HEK293 (cell line): ENCODE measurements around the gene CFAP45.

Source experiments
- CTCF ChIA-PET: fragments of 350-600 bp; formaldehyde crosslinking; extraction: SDS; loops from one replicate; lab custom pipeline; 2021; ENCODE audit warnings: antibody characterized with exemption; lab: Yijun Ruan, JAX
- POLR2A ChIA-PET: fragments of 300-600 bp; formaldehyde crosslinking; extraction: SDS; loops from one replicate; lab custom pipeline; 2020; ENCODE audit warnings: antibody characterized with exemption, inconsistent platforms; lab: Yijun Ruan, JAX
- H3K27ac ChIP-seq: fragments of 200-500 bp; sonication (Bioruptor generic); 2 replicates; pipeline ENCODE4 v1.5.1; 2014; ENCODE audit warnings: low read depth, low read length, control low read depth, inconsistent platforms; ENCODE audit errors: extremely low read depth
- H3K36me3 ChIP-seq, 2 experiments: fragments of 200-500 bp in 1 of 2; sonication (Bioruptor generic) in 1 of 2; 1 replicate in 1 of 2; 2 replicates in 1 of 2; pipeline ENCODE4 v1.5.1; 2014 to 2017; ENCODE audit warnings: inconsistent platforms in 2 of 2, low read length in 2 of 2; ENCODE audit not compliant: control insufficient read depth in 2 of 2, insufficient read depth in 1 of 2
- H3K4me1 ChIP-seq: fragments of 200-500 bp; sonication (Bioruptor generic); 2 replicates; pipeline ENCODE4 v1.5.1; 2014; ENCODE audit warnings: mild to moderate bottlenecking, low read length, inconsistent platforms; ENCODE audit not compliant: control insufficient read depth, insufficient read depth
- H3K4me3 ChIP-seq: 2 replicates; pipeline ENCODE4 v1.5.1; 2011; ENCODE audit warnings: low read depth, mild to moderate bottlenecking, control low read depth, low read length, moderate library complexity
- H3K9me3 ChIP-seq: fragments of 200-500 bp; sonication (Bioruptor generic); 2 replicates; pipeline ENCODE4 v1.5.1; 2014; ENCODE audit warnings: low read depth, low read length, inconsistent platforms; ENCODE audit not compliant: control insufficient read depth, insufficient read depth
- MEIS1 ChIP-seq: sonication (generic); formaldehyde crosslinking; IDR thresholded peaks from 2 replicates; pipeline ENCODE4 v1.8.1; 2022; ENCODE audit warnings: missing genetic modification reagents, mild to moderate bottlenecking, borderline replicate concordance
- SCRT1 ChIP-seq: fragments of 450-650 bp; formaldehyde crosslinking; IDR thresholded peaks from 2 replicates; pipeline ENCODE4 v1.5.1; 2016; ENCODE audit warnings: missing biosample characterization, missing genetic modification characterization, borderline replicate concordance
- SCRT2 ChIP-seq: fragments of 450-650 bp; formaldehyde crosslinking; IDR thresholded peaks from 2 replicates; pipeline ENCODE4 v1.5.1; 2016; ENCODE audit warnings: missing biosample characterization, missing genetic modification characterization
- ZBTB48 ChIP-seq: fragments of 450-650 bp; formaldehyde crosslinking; IDR thresholded peaks from 2 replicates; pipeline ENCODE4 v1.5.1; 2016; ENCODE audit warnings: missing biosample characterization, missing genetic modification characterization
- ZEB2 ChIP-seq: fragments of 450-650 bp; formaldehyde crosslinking; IDR thresholded peaks from 2 replicates; pipeline ENCODE4 v1.5.1; 2016; ENCODE audit warnings: missing biosample characterization, missing genetic modification characterization
- ZFP3 ChIP-seq: fragments of 450-650 bp; formaldehyde crosslinking; IDR thresholded peaks from 2 replicates; pipeline ENCODE4 v1.5.1; 2016; ENCODE audit warnings: low read depth, missing biosample characterization, missing genetic modification characterization
- ZNF121 ChIP-seq: fragments of 450-650 bp; formaldehyde crosslinking; IDR thresholded peaks from 2 replicates; pipeline ENCODE4 v1.5.1; 2016; ENCODE audit warnings: missing biosample characterization, missing genetic modification characterization
- ZNF132 ChIP-seq: fragments of 450-650 bp; formaldehyde crosslinking; IDR thresholded peaks from 2 replicates; pipeline ENCODE4 v1.5.1; 2017; ENCODE audit warnings: missing biosample characterization, missing genetic modification characterization, borderline replicate concordance
- ZNF133 ChIP-seq: fragments of 450-650 bp; formaldehyde crosslinking; IDR thresholded peaks from 2 replicates; pipeline ENCODE4 v1.5.1; 2016; ENCODE audit warnings: missing biosample characterization, missing genetic modification characterization
- ZNF174 ChIP-seq: fragments of 450-650 bp; formaldehyde crosslinking; IDR thresholded peaks from 2 replicates; pipeline ENCODE4 v1.5.0; 2017; ENCODE audit warnings: missing biosample characterization, mild to moderate bottlenecking, missing genetic modification characterization
- ZNF184 ChIP-seq: fragments of 450-650 bp; IDR thresholded peaks from 2 replicates; pipeline ENCODE4 v1.5.1; 2018; ENCODE audit warnings: missing biosample characterization, mild to moderate bottlenecking, missing genetic modification characterization
- ZNF202 ChIP-seq: fragments of 450-650 bp; formaldehyde crosslinking; IDR thresholded peaks from 2 replicates; pipeline ENCODE4 v1.5.1; 2016; ENCODE audit warnings: missing biosample characterization, missing genetic modification characterization, borderline replicate concordance
- ZNF350 ChIP-seq: fragments of 450-650 bp; formaldehyde crosslinking; IDR thresholded peaks from 2 replicates; pipeline ENCODE4 v1.5.0; 2017; ENCODE audit warnings: missing biosample characterization, mild to moderate bottlenecking, missing genetic modification characterization
- ZNF426 ChIP-seq: fragments of 450-650 bp; formaldehyde crosslinking; IDR thresholded peaks from 2 replicates; pipeline ENCODE4 v1.5.1; 2017; ENCODE audit warnings: missing biosample characterization, missing genetic modification characterization, mild to moderate bottlenecking, inconsistent platforms, moderate library complexity
- ZNF560 ChIP-seq: fragments of 450-650 bp; formaldehyde crosslinking; IDR thresholded peaks from 2 replicates; pipeline ENCODE4 v1.5.1; 2017; ENCODE audit warnings: missing biosample characterization, missing genetic modification characterization, borderline replicate concordance
- ZNF776 ChIP-seq: fragments of 450-650 bp; formaldehyde crosslinking; IDR thresholded peaks from 2 replicates; pipeline ENCODE4 v1.5.0; 2017; ENCODE audit warnings: missing biosample characterization, missing genetic modification characterization, borderline replicate concordance
- ZNF837 ChIP-seq: fragments of 450-650 bp; formaldehyde crosslinking; IDR thresholded peaks from 2 replicates; pipeline ENCODE4 v1.5.1; 2016; ENCODE audit warnings: missing biosample characterization, missing genetic modification characterization
- ZNF843 ChIP-seq: fragments of 450-650 bp; formaldehyde crosslinking; IDR thresholded peaks from 2 replicates; pipeline ENCODE4 v1.5.1; 2016; ENCODE audit warnings: missing biosample characterization, missing genetic modification characterization
- ZXDB ChIP-seq: fragments of 450-650 bp; formaldehyde crosslinking; IDR thresholded peaks from 2 replicates; pipeline ENCODE4 v1.5.1; 2016; ENCODE audit warnings: missing biosample characterization, missing genetic modification characterization
- TF ChIP-seq, protein P1 (sequence below): fragments of 450-650 bp; formaldehyde crosslinking; IDR thresholded peaks from 2 replicates; pipeline ENCODE4 v1.5.1; 2016; ENCODE audit warnings: missing biosample characterization, missing genetic modification characterization
- TF ChIP-seq, protein P2 (sequence below): fragments of 450-650 bp; formaldehyde crosslinking; conservative IDR thresholded peaks from 2 replicates; pipeline ENCODE4 v1.5.1; 2016; ENCODE audit warnings: low read depth, missing biosample characterization, missing genetic modification characterization
- TF ChIP-seq, protein P3 (sequence below): fragments of 450-650 bp; formaldehyde crosslinking; IDR thresholded peaks from 2 replicates; pipeline ENCODE4 v1.5.1; 2016; ENCODE audit warnings: missing biosample characterization, missing genetic modification characterization
- TF ChIP-seq, protein P4 (sequence below): fragments of 450-650 bp; formaldehyde crosslinking; IDR thresholded peaks from 2 replicates; pipeline ENCODE4 v1.5.1; 2016; ENCODE audit warnings: missing biosample characterization, missing genetic modification characterization
- TF ChIP-seq, protein P5 (sequence below): fragments of 450-650 bp; formaldehyde crosslinking; optimal IDR thresholded peaks from 2 replicates; pipeline ENCODE3; 2016; ENCODE audit warnings: missing biosample characterization, mild to moderate bottlenecking, missing genetic modification characterization

Gene CFAP45

DNA sequence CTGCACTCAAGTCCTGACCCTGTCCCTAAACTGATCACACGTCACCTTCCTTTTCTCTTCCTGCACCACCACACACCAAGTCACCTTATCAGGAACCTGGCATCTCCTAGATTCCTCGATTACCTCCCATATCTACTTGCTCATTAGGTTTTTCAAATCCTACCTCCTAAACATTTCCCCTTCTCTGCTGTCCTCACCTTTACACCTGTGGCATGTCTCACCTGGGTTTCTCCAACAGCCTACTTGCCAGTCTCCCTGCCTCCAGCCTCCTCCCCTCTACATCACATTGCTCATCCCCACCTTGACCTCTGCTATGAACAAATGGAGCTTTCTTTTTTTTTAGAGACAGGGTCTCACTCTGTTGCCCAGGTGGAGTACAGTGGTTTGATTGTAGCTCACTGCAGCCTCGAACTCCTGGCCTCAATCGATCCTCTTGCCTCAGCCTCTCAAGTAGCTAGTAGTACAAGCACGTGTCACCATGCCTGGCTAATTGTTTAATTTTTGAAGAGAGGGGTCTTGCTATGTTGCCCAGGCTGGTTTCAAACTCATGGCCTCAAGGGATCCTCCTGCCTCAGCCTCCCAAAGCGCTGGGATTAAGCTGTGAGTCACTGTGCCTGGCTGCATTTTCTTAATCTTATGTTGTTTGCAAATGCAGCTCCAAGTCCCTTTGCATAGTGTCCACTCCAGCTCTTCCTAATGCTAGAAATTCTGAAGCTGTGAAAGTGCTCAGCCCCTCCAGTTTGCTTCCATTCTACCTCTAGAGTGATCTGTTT lies 39.1 kb upstream of the CFAP45 start:
- CTCF ChIA-PET, result interaction anchor here (0.6 to 19.3 kb wide), 8 partner anchors 11 to 945 kb away, joined by 3 to 353 read pairs (median 4); no protein-coding TSS in a partner anchor
- Histone ChIP-seq H3K4me1 (no peaks in the 10 kb centered on the region), H3K4me3 (no peak overlapping the region), H3K36me3 (no peaks in the 10 kb centered on the region), H3K9me3 (no peaks in the 10 kb centered on the region), H3K27ac (no peak overlapping the region)
- no peak for TF ChIP-seq ZXDB (tag by site-specific recombination)
- peak; percentile 97 for TF ChIP-seq ZNF121 (tag by site-specific recombination)
- TF ChIP-seq ZNF133 (tag by site-specific recombination), result no peak
- TF ChIP-seq SCRT2, result peak; percentile 69
- 0 out of 2 replicates have a peak, but pooled peaks have one; percentile 55 for TF ChIP-seq SCRT1 (tag by site-specific recombination)
- POLR2A ChIA-PET, result interaction anchor here (0.6 to 7.3 kb wide), 2 partner anchors 14 to 35 kb away, joined by 4 to 41 read pairs; partner anchors contain the start of gene TAGLN2

DNA sequence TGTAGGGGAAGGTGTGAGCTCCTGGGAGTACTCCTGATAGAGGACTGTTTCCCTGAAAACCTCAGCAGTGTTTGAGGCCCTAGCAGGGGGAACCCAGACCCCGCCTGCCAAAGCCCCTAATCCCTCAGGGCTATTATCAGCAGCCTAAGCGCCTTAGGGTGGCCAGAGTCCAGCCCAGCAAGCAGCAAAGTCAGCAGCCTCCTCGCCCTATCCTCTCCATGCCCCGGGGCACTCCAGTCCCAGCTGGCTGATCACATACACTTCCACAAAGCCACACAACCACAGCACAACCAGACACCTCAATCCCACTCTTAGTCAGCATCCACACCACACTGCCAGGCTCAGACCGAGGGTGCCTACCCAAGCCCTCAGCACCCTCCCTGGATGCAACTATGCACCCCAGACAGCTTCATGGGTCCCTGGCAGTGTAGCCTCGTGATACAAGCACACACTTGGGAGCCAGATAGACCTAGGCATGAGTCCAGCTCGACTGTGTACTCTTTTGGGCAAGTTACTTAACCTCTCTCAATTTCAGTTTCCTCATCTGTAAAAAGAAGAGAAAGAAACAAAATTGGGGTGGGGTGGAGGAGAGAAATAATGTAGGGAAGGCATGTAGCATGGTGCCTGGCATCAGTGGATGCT lies 38.4 kb upstream of the CFAP45 start:
- no peak overlapping the region for H3K4me3 ChIP-seq
- ChIA-PET CTCF (interaction anchor here (0.6 to 19.3 kb wide), 12 partner anchors 8 to 945 kb away, joined by 3 to 353 read pairs (median 4); partner anchors contain the start of gene IGSF9), POLR2A (interaction anchor here (7.3 kb wide), 1 partner anchor 14 kb away, joined by 41 read pairs; the partner anchor contains the start of gene TAGLN2)
- H3K9me3 ChIP-seq, result no peaks in the 10 kb centered on the region
- H3K27ac ChIP-seq, result no peak overlapping the region
- H3K36me3 ChIP-seq, result no peaks in the 10 kb centered on the region
- TF ChIP-seq ZNF202 (tag by site-specific recombination) (no peak), MEIS1 (no peak), ZNF560 (no peak), ZNF132 (tag by site-specific recombination) (no peak), ZNF843 (tag by site-specific recombination) (no peak), ZNF184 (tag by site-specific recombination) (no peak), ZFP3 (no peak), ZEB2 (tag by site-specific recombination) (no peak), ZNF776 (tag by site-specific recombination) (no peak), ZNF350 (no peak), ZNF174 (tag by site-specific recombination) (no peak), ZBTB48 (no peak), ZNF426 (tag by site-specific recombination) (no peak), ZNF837 (tag by site-specific recombination) (no peak)
- TF ChIP-seq, protein P1, sequence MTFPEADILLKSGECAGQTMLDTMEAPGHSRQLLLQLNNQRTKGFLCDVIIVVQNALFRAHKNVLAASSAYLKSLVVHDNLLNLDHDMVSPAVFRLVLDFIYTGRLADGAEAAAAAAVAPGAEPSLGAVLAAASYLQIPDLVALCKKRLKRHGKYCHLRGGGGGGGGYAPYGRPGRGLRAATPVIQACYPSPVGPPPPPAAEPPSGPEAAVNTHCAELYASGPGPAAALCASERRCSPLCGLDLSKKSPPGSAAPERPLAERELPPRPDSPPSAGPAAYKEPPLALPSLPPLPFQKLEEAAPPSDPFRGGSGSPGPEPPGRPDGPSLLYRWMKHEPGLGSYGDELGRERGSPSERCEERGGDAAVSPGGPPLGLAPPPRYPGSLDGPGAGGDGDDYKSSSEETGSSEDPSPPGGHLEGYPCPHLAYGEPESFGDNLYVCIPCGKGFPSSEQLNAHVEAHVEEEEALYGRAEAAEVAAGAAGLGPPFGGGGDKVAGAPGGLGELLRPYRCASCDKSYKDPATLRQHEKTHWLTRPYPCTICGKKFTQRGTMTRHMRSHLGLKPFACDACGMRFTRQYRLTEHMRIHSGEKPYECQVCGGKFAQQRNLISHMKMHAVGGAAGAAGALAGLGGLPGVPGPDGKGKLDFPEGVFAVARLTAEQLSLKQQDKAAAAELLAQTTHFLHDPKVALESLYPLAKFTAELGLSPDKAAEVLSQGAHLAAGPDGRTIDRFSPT (tag by site-specific recombination), result no peak
- TF ChIP-seq, protein P2, sequence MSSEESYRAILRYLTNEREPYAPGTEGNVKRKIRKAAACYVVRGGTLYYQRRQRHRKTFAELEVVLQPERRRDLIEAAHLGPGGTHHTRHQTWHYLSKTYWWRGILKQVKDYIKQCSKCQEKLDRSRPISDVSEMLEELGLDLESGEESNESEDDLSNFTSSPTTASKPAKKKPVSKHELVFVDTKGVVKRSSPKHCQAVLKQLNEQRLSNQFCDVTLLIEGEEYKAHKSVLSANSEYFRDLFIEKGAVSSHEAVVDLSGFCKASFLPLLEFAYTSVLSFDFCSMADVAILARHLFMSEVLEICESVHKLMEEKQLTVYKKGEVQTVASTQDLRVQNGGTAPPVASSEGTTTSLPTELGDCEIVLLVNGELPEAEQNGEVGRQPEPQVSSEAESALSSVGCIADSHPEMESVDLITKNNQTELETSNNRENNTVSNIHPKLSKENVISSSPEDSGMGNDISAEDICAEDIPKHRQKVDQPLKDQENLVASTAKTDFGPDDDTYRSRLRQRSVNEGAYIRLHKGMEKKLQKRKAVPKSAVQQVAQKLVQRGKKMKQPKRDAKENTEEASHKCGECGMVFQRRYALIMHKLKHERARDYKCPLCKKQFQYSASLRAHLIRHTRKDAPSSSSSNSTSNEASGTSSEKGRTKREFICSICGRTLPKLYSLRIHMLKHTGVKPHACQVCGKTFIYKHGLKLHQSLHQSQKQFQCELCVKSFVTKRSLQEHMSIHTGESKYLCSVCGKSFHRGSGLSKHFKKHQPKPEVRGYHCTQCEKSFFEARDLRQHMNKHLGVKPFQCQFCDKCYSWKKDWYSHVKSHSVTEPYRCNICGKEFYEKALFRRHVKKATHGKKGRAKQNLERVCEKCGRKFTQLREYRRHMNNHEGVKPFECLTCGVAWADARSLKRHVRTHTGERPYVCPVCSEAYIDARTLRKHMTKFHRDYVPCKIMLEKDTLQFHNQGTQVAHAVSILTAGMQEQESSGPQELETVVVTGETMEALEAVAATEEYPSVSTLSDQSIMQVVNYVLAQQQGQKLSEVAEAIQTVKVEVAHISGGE (tag by site-specific recombination), result no peak
- TF ChIP-seq, protein P3, sequence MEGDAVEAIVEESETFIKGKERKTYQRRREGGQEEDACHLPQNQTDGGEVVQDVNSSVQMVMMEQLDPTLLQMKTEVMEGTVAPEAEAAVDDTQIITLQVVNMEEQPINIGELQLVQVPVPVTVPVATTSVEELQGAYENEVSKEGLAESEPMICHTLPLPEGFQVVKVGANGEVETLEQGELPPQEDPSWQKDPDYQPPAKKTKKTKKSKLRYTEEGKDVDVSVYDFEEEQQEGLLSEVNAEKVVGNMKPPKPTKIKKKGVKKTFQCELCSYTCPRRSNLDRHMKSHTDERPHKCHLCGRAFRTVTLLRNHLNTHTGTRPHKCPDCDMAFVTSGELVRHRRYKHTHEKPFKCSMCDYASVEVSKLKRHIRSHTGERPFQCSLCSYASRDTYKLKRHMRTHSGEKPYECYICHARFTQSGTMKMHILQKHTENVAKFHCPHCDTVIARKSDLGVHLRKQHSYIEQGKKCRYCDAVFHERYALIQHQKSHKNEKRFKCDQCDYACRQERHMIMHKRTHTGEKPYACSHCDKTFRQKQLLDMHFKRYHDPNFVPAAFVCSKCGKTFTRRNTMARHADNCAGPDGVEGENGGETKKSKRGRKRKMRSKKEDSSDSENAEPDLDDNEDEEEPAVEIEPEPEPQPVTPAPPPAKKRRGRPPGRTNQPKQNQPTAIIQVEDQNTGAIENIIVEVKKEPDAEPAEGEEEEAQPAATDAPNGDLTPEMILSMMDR (tag by site-specific recombination), result no peak
- TF ChIP-seq, protein P4, sequence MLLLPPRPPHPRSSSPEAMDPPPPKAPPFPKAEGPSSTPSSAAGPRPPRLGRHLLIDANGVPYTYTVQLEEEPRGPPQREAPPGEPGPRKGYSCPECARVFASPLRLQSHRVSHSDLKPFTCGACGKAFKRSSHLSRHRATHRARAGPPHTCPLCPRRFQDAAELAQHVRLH (tag by site-specific recombination), result no peak
- TF ChIP-seq, protein P5, sequence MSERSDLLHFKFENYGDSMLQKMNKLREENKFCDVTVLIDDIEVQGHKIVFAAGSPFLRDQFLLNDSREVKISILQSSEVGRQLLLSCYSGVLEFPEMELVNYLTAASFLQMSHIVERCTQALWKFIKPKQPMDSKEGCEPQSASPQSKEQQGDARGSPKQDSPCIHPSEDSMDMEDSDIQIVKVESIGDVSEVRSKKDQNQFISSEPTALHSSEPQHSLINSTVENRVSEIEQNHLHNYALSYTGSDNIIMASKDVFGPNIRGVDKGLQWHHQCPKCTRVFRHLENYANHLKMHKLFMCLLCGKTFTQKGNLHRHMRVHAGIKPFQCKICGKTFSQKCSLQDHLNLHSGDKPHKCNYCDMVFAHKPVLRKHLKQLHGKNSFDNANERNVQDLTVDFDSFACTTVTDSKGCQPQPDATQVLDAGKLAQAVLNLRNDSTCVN (tag by site-specific recombination), result no peak
- TF ChIP-seq, all 188 proteins: peak for 0
- no peaks in the 10 kb centered on the region for H3K4me1 ChIP-seq
